SU-DHL-6 (cell line): Measurements from ENCODE around the gene PDE7B.

Source experiments
- CTCF ChIP-seq: fragments of 200-600 bp; sonication (generic); IDR thresholded peaks from one replicate; pipeline ENCODE4 v1.5.1; 2017; ENCODE audit warnings: antibody characterized with exemption, mild to moderate bottlenecking, low read length, moderate library complexity; ENCODE audit not compliant: insufficient read depth, poor library complexity, severe bottlenecking
- EZH2phosphoT487 ChIP-seq: fragments of 200-600 bp; sonication (generic), shearing (Covaris generic); conservative IDR thresholded peaks from 2 replicates; pipeline ENCODE4 v1.6.1; 2018; ENCODE audit warnings: mild to moderate bottlenecking, antibody characterized with exemption, low read length, moderate library complexity, mixed read lengths

- TF ChIP-seq CTCF (no peak), EZH2phosphoT487 (no peak)
Measured at GRCh38 chr6:135826236-135826804, 25.2 kb upstream of the PDE7B start.
